Neutrophil (primary cell): Measurements from ENCODE around the gene GRK3.
A peak's percentile ranks its signal among the peaks of the same experiment; 100 is the strongest.
"Not testable (repeated sequence)": the region's sequence is repeated elsewhere in the genome, so short reads cannot be mapped to it uniquely, and the experiment has no call there.

Source experiments
- H3K27ac ChIP-seq: fragments of 200-600 bp; sonication (generic); 2 replicates; pipeline ENCODE4 v1.5.1; 2016; ENCODE audit warnings: mild to moderate bottlenecking, moderate library complexity
- H3K27me3 ChIP-seq: fragments of 200-600 bp; sonication (generic); 2 replicates; pipeline ENCODE4 v1.6.0; 2016; ENCODE audit warnings: mild to moderate bottlenecking
- H3K36me3 ChIP-seq: fragments of 200-600 bp; sonication (generic); 2 replicates; pipeline ENCODE4 v1.5.1; 2017
- H3K4me1 ChIP-seq, 2 experiments: fragments of 200-600 bp in 1 of 2; sonication (generic) in 1 of 2; 1 replicate in 1 of 2; 2 replicates in 1 of 2; pipeline versions ENCODE4 v1.5.1 to v1.6.1; 2013 to 2016; ENCODE audit warnings: low read depth in 1 of 2, low read length in 1 of 2, mild to moderate bottlenecking in 1 of 2, moderate library complexity in 1 of 2; ENCODE audit not compliant: control insufficient read depth in 1 of 2, insufficient read depth in 1 of 2
- H3K4me3 ChIP-seq, 2 experiments: fragments of 200-600 bp in 1 of 2; sonication (generic) in 1 of 2; 1 replicate in 1 of 2; 2 replicates in 1 of 2; pipeline ENCODE4 v1.5.1; 2013 to 2016; ENCODE audit warnings: low read depth in 1 of 2, low read length in 1 of 2, mild to moderate bottlenecking in 1 of 2, moderate library complexity in 1 of 2
- H3K9me3 ChIP-seq: fragments of 200-600 bp; sonication (generic); 2 replicates; pipeline ENCODE4 v1.5.1; 2016
- CTCF ChIP-seq: fragments of 200-600 bp; sonication (generic); IDR thresholded peaks from 2 replicates; pipeline ENCODE4 v1.5.1; 2016; ENCODE audit warnings: antibody characterized with exemption

Gene GRK3

GRCh38 chr22:25623310-25623734 lies 58.8 kb downstream of the GRK3 start:
- H3K27ac ChIP-seq: no peak overlapping the region
- no peaks in the 10 kb centered on the region for H3K27me3 ChIP-seq
- no peaks in the 10 kb centered on the region for H3K36me3 ChIP-seq
- H3K4me1 ChIP-seq: peaks cover 0 to 4% of the 10 kb centered on the region in 2 experiments
- H3K4me3 ChIP-seq: no peak overlapping the region
- TF ChIP-seq CTCF: no peak
- H3K9me3 ChIP-seq: no peaks in the 10 kb centered on the region

GRCh38 chr22:25623851-25624250 lies 59.4 kb downstream of the GRK3 start:
- Histone ChIP-seq H3K36me3 (no peaks in the 10 kb centered on the region), H3K9me3 (no peaks in the 10 kb centered on the region), H3K27me3 (no peaks in the 10 kb centered on the region), H3K27ac (no peak overlapping the region), H3K4me3 (no peak overlapping the region), H3K4me1 (peaks cover 0 to 4% of the 10 kb centered on the region in 2 experiments)
- no peak for TF ChIP-seq CTCF

GRCh38 chr22:25624476-25624875 lies 60.0 kb downstream of the GRK3 start:
- TF ChIP-seq CTCF: no peak
- peaks cover 0 to 4% of the 10 kb centered on the region in 2 experiments for H3K4me1 ChIP-seq
- H3K4me3 ChIP-seq: no peak overlapping the region
- no peak overlapping the region for H3K27ac ChIP-seq
- no peaks in the 10 kb centered on the region for H3K27me3 ChIP-seq
- H3K9me3 ChIP-seq: no peaks in the 10 kb centered on the region
- H3K36me3 ChIP-seq: no peaks in the 10 kb centered on the region

- not testable (repeated sequence) for H3K27ac ChIP-seq, H3K27me3 ChIP-seq, H3K9me3 ChIP-seq, H3K4me1 ChIP-seq, H3K4me3 ChIP-seq, H3K36me3 ChIP-seq
Observed at GRCh38 chr22:25625747-25626623, 61.5 kb downstream of the GRK3 start.

DNA sequence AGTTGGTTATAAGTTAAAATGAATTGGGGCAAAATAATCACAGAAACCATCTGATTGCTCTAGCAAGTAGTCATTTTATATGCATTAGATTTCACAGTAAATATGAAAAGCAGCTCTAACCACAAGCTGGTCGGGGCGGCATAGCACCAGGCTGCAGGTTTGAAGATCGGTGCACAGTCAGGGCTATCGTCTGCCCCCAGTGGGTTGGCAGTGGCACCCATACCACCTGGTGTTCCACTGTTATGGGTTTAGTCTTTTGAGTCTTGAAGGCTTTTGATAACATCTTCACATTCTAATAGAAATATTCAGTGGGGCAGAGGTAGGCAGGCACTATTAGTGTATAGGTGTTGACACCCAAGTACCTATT lies 62.1 kb downstream of the GRK3 start:
- H3K27me3 ChIP-seq: no peaks in the 10 kb centered on the region
- H3K4me3 ChIP-seq: no peak overlapping the region
- no peaks in the 10 kb centered on the region for H3K9me3 ChIP-seq
- no peak overlapping the region for H3K27ac ChIP-seq
- peaks cover 0 to 4% of the 10 kb centered on the region in 2 experiments for H3K4me1 ChIP-seq
- H3K36me3 ChIP-seq: no peaks in the 10 kb centered on the region
- TF ChIP-seq CTCF: no peak

GRCh38 chr22:25627271-25627852 lies 62.9 kb downstream of the GRK3 start:
- peaks cover 0 to 4% of the 10 kb centered on the region in 2 experiments for H3K4me1 ChIP-seq
- H3K4me3 ChIP-seq: no peak overlapping the region
- no peaks in the 10 kb centered on the region for H3K9me3 ChIP-seq
- H3K36me3 ChIP-seq: no peaks in the 10 kb centered on the region
- H3K27ac ChIP-seq: peak overlapping the region; percentile 18
- no peaks in the 10 kb centered on the region for H3K27me3 ChIP-seq
- TF ChIP-seq CTCF: no peak
